Panc1 (cell line): ENCODE results near the gene OGA.

ENCODE experiments used
- SIN3A ChIP-seq: IDR thresholded peaks from 2 replicates; pipeline ENCODE4 v1.6.1; 2012; ENCODE audit warnings: low read depth, mild to moderate bottlenecking, low read length, moderate library complexity, borderline replicate concordance; ENCODE audit not compliant: insufficient read depth
- TCF7L2 ChIP-seq: IDR thresholded peaks from 2 replicates; pipeline ENCODE4 v1.6.1; 2011; ENCODE audit warnings: mild to moderate bottlenecking, low read depth, low read length, inconsistent platforms
- TF ChIP-seq, protein P1 (sequence below): fragments of 450-650 bp; IDR thresholded peaks from 2 replicates; pipeline ENCODE4 v1.5.1; 2017; ENCODE audit warnings: mild to moderate bottlenecking
- TF ChIP-seq, protein P2 (sequence below), 2 experiments: IDR thresholded peaks; 2 replicates each; pipeline ENCODE4 v1.6.1; 2011 to 2012; ENCODE audit warnings: low read depth in 2 of 2, control low read depth in 1 of 2, low read length in 1 of 2, mild to moderate bottlenecking in 1 of 2, moderate library complexity in 1 of 2; ENCODE audit not compliant: insufficient read depth in 1 of 2

DNA sequence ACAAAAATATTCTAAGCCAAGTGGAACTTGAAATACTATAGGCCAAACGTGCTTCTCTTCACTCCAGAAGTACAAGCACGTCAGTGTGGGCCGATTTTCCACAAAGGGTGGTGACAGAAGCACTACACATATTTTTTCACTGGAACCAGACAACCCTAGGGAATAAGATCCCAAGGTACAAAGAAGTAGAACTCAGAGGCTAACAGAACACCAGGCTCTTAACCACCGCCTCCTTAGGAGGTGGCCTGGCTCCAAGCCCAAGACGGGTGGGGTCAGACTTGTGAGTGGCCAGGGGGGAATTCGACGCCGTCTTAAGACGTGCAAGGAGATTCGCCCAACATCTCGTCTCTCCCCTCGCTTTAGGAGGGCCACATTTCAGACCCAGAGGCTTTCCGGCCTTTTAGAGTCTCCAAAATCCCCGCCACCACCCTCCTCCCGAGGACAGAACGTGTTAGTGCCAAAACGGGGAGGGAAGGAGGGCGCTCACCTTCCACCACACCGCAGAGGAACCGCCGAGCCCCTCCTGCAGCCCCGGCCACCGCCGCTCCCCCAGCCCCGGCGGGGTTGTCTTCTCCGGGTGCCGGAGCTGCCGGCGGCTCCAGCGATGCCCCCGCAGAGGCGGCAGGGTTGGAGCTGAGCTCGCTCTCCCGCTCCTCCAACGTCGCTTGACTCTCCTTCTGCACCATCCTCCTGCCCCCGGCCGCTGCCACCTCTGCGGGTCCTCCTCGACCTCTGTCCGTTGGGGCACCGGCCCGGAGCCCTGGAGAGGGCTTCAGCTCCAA is 716 bp downstream of the OGA start:
- TF ChIP-seq, protein P1, sequence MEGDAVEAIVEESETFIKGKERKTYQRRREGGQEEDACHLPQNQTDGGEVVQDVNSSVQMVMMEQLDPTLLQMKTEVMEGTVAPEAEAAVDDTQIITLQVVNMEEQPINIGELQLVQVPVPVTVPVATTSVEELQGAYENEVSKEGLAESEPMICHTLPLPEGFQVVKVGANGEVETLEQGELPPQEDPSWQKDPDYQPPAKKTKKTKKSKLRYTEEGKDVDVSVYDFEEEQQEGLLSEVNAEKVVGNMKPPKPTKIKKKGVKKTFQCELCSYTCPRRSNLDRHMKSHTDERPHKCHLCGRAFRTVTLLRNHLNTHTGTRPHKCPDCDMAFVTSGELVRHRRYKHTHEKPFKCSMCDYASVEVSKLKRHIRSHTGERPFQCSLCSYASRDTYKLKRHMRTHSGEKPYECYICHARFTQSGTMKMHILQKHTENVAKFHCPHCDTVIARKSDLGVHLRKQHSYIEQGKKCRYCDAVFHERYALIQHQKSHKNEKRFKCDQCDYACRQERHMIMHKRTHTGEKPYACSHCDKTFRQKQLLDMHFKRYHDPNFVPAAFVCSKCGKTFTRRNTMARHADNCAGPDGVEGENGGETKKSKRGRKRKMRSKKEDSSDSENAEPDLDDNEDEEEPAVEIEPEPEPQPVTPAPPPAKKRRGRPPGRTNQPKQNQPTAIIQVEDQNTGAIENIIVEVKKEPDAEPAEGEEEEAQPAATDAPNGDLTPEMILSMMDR, result no peak
- TF ChIP-seq TCF7L2 (no peak), SIN3A (peak; percentile 74; the same call in 1 of the 2 replicates)
- TF ChIP-seq, protein P2, sequence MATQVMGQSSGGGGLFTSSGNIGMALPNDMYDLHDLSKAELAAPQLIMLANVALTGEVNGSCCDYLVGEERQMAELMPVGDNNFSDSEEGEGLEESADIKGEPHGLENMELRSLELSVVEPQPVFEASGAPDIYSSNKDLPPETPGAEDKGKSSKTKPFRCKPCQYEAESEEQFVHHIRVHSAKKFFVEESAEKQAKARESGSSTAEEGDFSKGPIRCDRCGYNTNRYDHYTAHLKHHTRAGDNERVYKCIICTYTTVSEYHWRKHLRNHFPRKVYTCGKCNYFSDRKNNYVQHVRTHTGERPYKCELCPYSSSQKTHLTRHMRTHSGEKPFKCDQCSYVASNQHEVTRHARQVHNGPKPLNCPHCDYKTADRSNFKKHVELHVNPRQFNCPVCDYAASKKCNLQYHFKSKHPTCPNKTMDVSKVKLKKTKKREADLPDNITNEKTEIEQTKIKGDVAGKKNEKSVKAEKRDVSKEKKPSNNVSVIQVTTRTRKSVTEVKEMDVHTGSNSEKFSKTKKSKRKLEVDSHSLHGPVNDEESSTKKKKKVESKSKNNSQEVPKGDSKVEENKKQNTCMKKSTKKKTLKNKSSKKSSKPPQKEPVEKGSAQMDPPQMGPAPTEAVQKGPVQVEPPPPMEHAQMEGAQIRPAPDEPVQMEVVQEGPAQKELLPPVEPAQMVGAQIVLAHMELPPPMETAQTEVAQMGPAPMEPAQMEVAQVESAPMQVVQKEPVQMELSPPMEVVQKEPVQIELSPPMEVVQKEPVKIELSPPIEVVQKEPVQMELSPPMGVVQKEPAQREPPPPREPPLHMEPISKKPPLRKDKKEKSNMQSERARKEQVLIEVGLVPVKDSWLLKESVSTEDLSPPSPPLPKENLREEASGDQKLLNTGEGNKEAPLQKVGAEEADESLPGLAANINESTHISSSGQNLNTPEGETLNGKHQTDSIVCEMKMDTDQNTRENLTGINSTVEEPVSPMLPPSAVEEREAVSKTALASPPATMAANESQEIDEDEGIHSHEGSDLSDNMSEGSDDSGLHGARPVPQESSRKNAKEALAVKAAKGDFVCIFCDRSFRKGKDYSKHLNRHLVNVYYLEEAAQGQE (IDR thresholded peaks at IDR 0.05; ENCODE audit: insufficient read depth in 1 of 2, low read depth in 2 of 2, low read length in 1 of 2), result no peak
